ENCODE data around the gene SHBG. TPM values are rescaled to one million over a fixed set of nuclear protein-coding genes. Genes with fewer than 3 reads are reported as not detected.

The SHBG gene, protein sequence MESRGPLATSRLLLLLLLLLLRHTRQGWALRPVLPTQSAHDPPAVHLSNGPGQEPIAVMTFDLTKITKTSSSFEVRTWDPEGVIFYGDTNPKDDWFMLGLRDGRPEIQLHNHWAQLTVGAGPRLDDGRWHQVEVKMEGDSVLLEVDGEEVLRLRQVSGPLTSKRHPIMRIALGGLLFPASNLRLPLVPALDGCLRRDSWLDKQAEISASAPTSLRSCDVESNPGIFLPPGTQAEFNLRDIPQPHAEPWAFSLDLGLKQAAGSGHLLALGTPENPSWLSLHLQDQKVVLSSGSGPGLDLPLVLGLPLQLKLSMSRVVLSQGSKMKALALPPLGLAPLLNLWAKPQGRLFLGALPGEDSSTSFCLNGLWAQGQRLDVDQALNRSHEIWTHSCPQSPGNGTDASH
- polyA plus RNA-seq = under 1 TPM; 0.32 to 0.67 (median 0.45) TPM

DNA sequence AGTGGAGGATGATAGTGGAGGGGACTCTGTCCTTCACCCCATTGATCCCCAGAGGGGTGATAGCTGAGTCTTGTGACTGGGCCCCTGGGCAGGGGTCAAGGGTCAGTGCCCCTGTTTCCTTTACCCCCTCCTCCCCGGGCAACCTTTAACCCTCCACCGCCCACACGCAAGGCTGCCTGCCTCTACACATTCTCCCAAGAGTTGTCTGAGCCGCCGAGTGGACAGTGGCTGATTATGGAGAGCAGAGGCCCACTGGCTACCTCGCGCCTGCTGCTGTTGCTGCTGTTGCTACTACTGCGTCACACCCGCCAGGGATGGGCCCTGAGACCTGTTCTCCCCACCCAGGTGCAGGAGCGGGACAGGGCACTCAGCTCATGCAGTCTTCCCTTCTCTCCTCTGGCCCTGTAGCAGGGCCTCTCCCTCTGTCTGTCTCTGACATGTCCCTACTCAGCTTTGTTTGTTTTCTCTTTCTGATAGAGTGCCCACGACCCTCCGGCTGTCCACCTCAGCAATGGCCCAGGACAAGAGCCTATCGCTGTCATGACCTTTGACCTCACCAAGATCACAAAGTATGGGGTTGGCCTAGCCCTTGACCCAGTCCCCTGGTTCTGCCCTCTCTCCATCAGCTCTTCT, at the start of gene SHBG:
Gene SHBG, plus strand, starts transcription at position 197 of the 633 bp plus-strand sequence. Its CDS starts 38 bp downstream, at position 235.
- WGBS, 3 donors = 76 to 86% (median 78%) methylated on average over 13 of the region's 13 CpGs

GRCh38 chr17:7580604-7581575, 49.0 kb upstream of the SHBG start:
- no peak overlapping the region for H3K27ac ChIP-seq (ENCODE audit: low read depth, low read length)
- WGBS, 3 donors = 70 to 86% (median 74%) methylated on average over 23 of the region's 23 CpGs

More for the DNA sequence above, at the start of gene SHBG:
- no peak within 1 kb of the TSS for H3K27ac ChIP-seq (ENCODE audit: low read depth, low read length)

DNA sequence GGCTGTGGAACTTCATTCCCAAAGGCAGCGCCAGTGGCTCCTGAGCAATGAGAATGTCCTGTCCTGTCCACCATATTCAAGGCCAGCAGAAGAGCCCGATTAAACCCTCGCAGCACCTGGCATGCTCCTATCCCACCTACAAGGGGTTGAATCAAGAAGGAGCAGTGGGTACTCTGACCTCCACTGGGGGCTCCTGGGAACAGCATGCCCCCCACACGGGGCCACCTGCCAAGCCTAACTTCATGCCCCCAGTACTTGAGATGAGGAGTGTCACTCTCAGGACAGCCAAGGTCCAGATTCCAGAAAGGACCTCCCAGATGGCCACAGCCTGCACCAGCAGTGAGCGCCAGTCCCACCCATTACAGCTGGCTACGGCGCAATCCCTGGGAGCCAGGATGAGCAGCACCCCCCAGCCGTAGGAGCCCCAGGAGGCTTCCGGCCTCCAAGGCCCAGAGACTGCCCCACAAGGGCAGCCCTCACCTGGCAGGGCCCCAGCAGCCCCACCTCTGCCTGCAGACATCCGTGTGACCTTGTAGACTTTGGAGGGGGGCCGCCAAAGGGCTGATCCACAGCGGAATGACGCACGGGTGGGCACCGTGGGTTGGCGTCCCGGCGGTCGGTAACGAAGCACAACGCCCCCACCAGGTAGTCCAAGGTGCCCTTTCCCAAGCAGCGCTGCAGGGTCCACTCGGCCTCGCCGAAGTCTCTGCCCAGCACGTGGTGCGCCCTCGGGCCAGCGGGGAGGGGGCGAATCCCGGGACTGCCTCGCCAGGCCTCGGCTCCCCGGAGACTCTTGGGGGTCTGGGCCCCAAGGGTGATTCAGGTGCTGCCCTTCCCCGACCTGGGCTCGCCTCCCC, 47.3 kb upstream of the SHBG start:
- peak overlapping the region; percentile 58 for H3K27ac ChIP-seq (ENCODE audit: low read depth, low read length)
- 81 to 85% (median 83%) methylated on average over 36 of the region's 36 CpGs for WGBS, 3 donors

GRCh38 chr17:7583253-7584109, 46.5 kb upstream of the SHBG start, which contains the start of gene MPDU1:
MPDU1 (plus strand) TSS chr17:7583852; CDS start chr17:7583863, 11 bp downstream.
- WGBS, 3 donors = 11 to 15% (median 14%) methylated on average over 66 to 69 of the region's 69 CpGs
- H3K27ac ChIP-seq (ENCODE audit: low read depth, low read length) = peak within 1 kb of the TSS; percentile 58

- 46 to 76% (median 75%) methylated on average over 9 of the region's 9 CpGs for WGBS, 3 donors
- no peak overlapping the region for H3K27ac ChIP-seq (ENCODE audit: low read depth, low read length)
Observed at GRCh38 chr17:7586673-7587419, 43.1 kb upstream of the SHBG start.

- H3K27ac ChIP-seq (ENCODE audit: low read depth, low read length) = no peak overlapping the region
- WGBS, 3 donors = 57 to 78% (median 59%) methylated on average over 12 of the region's 12 CpGs
Observed at GRCh38 chr17:7587420-7588151, 42.3 kb upstream of the SHBG start.

GRCh38 chr17:7588553-7589203, 41.3 kb upstream of the SHBG start:
- H3K27ac ChIP-seq (ENCODE audit: low read depth, low read length) = no peak overlapping the region
- WGBS, 3 donors = 65 to 76% (median 65%) methylated on average over 25 to 30 of the region's 30 CpGs

DNA sequence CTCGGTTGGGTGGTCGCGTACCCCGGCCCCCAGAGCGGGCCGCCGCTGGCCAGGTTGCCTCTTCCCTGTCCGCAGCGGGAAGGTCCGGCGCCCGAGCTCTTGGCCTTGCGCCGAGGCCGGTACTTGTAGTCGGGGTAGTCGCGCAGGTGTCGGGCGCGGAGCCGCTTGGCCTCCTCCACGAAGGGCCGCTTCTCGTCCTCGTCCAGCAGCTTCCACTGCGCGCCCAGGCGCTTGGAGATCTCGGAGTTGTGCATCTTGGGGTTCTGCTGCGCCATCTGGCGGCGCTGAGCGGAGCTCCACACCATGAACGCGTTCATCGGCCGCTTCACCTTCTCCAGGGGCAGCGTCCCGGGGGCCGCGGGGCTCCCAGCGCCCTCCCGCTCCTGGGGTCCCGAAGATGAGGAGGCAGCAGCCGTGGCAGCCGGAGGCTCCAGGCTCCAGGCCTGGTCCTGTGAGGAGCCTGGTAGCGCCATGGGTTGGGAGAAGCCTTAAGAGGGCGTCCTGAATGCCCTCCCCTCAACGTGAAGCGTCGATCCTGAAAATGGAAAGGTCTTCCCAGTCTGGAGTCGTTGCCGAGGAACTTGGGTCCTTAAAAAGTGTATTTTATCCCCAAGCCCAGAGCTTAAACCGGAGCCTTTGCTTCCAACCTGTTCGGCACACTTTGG, 40.6 kb upstream of the SHBG start:
- WGBS, 3 donors = 16 to 24% (median 17%) methylated on average over 52 to 56 of the region's 56 CpGs
- no peak overlapping the region for H3K27ac ChIP-seq (ENCODE audit: low read depth, low read length)

GRCh38 chr17:7589891-7590691, 39.8 kb upstream of the SHBG start, which contains the start of gene SOX15:
SOX15 (minus strand) TSS chr17:7590094; CDS start chr17:7589676, 418 bp downstream.
- no peak within 1 kb of the TSS for H3K27ac ChIP-seq (ENCODE audit: low read depth, low read length)
- 67 to 69% (median 68%) methylated on average over 24 of the region's 24 CpGs for WGBS, 3 donors

- H3K27ac ChIP-seq (ENCODE audit: low read depth, low read length) = no peak overlapping the region
- WGBS, 3 donors = 78 to 80% (median 79%) methylated on average over 4 of the region's 4 CpGs
Observed at GRCh38 chr17:7590743-7591142, 39.2 kb upstream of the SHBG start.

GRCh38 chr17:7591596-7591995, 38.3 kb upstream of the SHBG start:
- no peak overlapping the region for H3K27ac ChIP-seq (ENCODE audit: low read depth, low read length)
- 89 to 95% (median 94%) methylated on average over 4 to 5 of the region's 5 CpGs for WGBS, 3 donors

GRCh38 chr17:7592422-7593021, 37.4 kb upstream of the SHBG start:
- 91 to 93% (median 92%) methylated on average over 23 of the region's 23 CpGs for WGBS, 3 donors
- H3K27ac ChIP-seq (ENCODE audit: low read depth, low read length) = no peak overlapping the region

DNA sequence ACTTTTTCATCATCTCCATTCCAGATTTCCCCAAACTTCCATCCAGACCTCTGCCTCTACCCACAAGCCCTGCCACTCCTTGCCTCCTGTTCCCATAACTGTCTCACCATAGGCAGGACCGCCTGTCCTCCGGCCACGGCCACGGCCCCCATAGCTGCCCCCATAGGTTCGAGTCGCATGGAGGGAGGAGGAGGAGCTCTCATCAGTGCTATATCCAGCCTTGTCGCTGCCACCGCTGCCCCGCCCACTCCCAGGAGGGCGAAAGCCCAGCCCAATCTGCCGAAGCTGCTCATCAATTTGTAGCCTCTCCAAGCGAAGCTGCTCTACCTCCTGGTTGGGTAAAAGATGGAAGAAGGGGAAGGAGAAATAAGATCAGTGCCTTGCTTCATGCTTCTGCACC, 36.6 kb upstream of the SHBG start:
- 75 to 85% (median 85%) methylated on average over 12 of the region's 12 CpGs for WGBS, 3 donors
- H3K27ac ChIP-seq (ENCODE audit: low read depth, low read length) = no peak overlapping the region

Data from adipose tissue (tissue), 3 donors.